OCI-LY1 (cell line): ENCODE results near the gene NOSTRIN.
"Not testable (repeated sequence)": the region's sequence is repeated elsewhere in the genome, so short reads cannot be mapped to it uniquely, and the experiment has no call there.

Experiments
- EZH2 ChIP-seq: fragments of 200-600 bp; sonication (generic), shearing (Covaris generic); IDR thresholded peaks from 2 replicates; pipeline ENCODE4 v1.8.0; 2017; ENCODE audit warnings: borderline replicate concordance, mixed run types, mild to moderate bottlenecking, antibody characterized with exemption, low read length, moderate library complexity, mixed read lengths
- TF ChIP-seq, protein P1 (sequence below): fragments of 200-600 bp; sonication (generic), shearing (Covaris generic); IDR thresholded peaks from 2 replicates; pipeline ENCODE4 v1.5.1; 2017; ENCODE audit warnings: mild to moderate bottlenecking, antibody characterized with exemption, low read length, moderate library complexity, mixed read lengths

DNA sequence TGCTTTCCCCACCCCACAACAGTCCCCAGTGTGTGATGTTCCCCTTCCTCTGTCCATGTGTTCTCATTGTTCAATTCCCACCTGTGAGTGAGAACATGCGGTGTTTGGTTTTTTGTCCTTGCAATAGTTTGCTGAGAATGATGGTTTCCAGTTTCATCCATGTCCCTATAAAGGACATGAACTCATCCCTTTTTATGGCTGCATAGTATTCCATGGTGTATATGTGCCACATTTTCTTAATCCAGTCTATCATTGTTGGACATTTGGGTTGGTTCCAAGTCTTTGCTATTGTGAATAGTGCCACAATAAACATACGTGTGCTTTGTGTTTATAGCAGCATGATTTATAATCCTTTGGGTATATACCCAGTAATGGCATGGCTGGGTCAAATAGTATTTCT is 11.3 kb upstream of the NOSTRIN start:
- TF ChIP-seq, protein P1, sequence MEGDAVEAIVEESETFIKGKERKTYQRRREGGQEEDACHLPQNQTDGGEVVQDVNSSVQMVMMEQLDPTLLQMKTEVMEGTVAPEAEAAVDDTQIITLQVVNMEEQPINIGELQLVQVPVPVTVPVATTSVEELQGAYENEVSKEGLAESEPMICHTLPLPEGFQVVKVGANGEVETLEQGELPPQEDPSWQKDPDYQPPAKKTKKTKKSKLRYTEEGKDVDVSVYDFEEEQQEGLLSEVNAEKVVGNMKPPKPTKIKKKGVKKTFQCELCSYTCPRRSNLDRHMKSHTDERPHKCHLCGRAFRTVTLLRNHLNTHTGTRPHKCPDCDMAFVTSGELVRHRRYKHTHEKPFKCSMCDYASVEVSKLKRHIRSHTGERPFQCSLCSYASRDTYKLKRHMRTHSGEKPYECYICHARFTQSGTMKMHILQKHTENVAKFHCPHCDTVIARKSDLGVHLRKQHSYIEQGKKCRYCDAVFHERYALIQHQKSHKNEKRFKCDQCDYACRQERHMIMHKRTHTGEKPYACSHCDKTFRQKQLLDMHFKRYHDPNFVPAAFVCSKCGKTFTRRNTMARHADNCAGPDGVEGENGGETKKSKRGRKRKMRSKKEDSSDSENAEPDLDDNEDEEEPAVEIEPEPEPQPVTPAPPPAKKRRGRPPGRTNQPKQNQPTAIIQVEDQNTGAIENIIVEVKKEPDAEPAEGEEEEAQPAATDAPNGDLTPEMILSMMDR = not testable (repeated sequence)
- TF ChIP-seq EZH2 = not testable (repeated sequence)
